ENCODE results near the gene MYBPH.
A peak's percentile ranks its signal among the peaks of the same experiment; 100 is the strongest.

Gene MYBPH, protein sequence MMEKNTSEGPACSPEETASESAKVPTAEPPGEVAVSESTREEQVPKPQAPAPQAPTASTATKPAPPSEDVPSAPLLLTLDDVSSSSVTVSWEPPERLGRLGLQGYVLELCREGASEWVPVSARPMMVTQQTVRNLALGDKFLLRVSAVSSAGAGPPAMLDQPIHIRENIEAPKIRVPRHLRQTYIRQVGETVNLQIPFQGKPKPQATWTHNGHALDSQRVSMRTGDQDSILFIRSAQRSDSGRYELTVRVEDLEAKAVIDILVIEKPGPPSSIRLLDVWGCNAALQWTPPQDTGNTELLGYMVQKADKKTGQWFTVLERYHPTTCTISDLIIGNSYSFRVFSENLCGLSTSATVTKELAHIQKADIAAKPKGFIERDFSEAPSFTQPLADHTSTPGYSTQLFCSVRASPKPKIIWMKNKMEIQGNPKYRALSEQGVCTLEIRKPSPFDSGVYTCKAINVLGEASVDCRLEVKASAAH

DNA sequence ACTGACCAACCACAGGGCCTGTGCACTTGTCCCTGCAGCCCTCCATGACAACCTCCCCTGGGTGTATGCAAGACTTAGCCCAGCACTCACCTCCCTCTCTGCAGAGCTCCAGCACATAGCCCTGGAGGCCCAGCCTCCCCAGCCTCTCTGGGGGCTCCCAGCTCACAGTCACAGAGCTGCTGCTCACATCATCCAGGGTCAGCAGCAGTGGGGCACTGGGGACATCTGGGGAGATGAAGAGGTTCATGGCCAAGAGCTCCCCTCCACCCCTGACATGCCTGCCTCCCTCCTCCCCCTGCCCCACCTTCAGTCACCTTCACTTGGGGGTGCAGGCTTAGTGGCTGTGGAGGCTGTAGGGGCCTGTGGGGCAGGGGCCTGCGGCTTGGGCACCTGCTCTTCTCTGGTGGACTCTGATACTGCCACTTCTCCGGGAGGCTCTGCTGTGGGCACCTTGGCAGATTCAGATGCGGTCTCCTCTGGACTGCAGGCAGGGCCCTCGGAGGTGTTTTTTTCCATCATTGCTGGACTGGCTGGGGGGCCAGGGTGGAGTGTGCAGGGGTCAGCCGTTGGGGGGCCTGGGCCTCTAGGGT lies at the start of gene MYBPH:
Gene MYBPH, minus strand, starts transcription at position 590 of the 590 bp plus-strand sequence. Its CDS starts 71 bp downstream, at position 519.
- no peak for DNase-seq

DNA sequence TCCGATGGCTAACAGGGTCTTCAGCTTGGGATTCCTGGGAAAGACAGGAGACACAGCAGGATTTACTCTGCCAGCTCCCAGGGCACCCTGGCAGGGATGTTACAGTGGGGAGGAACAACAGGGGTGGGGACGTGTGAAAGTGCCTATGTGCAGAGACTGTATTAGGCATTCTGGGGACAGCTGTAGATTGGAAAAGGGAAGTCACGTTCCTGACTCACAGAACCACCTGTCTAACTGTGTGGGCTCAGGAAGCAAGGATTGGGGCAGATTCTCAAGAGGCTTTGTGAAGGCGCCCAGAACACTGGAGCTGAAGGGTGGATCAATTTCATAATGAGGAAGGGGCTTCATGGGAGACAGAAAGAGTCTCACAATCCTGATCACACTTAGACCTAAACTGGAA lies 49.4 kb upstream of the MYBPH start:
- no peak for DNase-seq

GRCh38 chr1:203223012-203223775 lies 47.6 kb upstream of the MYBPH start:
- DNase-seq, result no peak

GRCh38 chr1:203219934-203220333 lies 44.3 kb upstream of the MYBPH start:
- DNase-seq, result no peak

DNA sequence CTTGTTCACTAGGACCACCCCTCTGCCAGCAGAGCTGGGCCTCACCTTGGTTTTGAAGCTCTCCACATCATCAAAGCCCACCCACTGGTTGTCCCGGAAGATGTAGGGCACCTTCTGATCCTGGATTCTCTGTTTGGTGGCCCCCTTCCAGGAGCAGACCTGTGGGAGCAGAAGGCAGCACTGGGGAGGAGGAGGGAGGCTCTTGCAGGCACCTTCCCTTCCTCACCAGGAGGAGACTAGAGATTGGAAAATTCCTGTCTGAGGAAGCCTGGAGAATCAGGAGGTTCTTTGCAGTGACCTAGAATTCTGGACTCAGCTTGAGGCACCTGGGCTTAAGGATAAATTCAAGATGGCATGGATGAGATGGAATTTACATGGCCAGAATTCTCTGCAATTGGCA lies 43.5 kb upstream of the MYBPH start:
- no peak for DNase-seq

GRCh38 chr1:203217668-203218067 lies 42.0 kb upstream of the MYBPH start:
- DNase-seq, result no peak

DNA sequence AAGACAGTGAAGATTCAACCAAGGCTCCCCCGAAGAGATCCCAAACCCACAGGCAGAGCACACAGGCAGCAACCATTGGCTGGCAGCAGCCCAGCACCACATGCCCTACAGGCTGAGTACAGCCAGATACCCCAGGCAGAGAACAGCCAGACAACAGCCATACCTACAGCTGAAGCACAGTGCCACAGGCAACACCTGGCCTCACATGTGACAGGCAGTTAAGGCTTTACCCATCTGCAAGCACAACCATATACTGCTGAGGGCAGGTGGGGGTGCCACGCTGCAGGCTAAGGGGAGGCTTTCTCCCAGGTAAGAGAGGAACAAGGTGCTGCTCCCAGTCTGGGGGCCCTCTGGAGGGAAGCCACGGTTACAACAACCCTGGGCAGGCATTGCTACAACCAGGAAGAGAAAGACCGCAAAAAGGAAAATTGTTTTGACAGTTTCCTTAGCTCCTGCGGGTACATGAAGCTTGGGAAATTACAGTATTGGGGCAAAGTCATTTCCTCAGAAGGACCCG lies 41.6 kb upstream of the MYBPH start:
- DNase-seq, result no peak

GRCh38 chr1:203216274-203217138 lies 40.9 kb upstream of the MYBPH start:
- peak; percentile 88 for DNase-seq

DNA sequence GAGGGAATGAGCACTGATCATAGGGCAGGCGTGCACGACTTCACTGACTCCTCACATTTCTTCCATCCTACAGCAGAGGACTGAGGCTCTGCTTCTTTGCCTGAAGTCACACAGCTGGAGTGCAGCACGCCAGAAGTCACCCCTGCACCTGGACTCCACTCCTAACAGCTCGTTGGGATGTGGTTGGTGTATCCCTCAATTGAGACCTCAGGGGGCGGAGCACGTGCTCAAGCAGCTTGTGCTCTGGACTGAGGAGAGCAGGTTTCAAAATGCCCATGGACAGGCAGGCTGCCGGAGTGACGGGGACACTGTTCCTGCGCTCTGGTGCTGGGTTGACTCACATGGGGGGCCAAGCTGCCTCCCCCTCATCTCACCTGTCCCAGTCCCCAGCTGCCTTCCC lies 39.9 kb upstream of the MYBPH start:
- no peak for DNase-seq

- DNase-seq, result no peak
Measured at GRCh38 chr1:203214871-203215270, 39.2 kb upstream of the MYBPH start.

- DNase-seq, result no peak
Measured at GRCh38 chr1:203213126-203213525, 37.5 kb upstream of the MYBPH start.

GRCh38 chr1:203211812-203212211 lies 36.2 kb upstream of the MYBPH start:
- no peak for DNase-seq

GRCh38 chr1:203210988-203211387 lies 35.4 kb upstream of the MYBPH start:
- DNase-seq, result no peak

- no peak for DNase-seq
Measured at GRCh38 chr1:203210350-203210749, 34.7 kb upstream of the MYBPH start.

DNA sequence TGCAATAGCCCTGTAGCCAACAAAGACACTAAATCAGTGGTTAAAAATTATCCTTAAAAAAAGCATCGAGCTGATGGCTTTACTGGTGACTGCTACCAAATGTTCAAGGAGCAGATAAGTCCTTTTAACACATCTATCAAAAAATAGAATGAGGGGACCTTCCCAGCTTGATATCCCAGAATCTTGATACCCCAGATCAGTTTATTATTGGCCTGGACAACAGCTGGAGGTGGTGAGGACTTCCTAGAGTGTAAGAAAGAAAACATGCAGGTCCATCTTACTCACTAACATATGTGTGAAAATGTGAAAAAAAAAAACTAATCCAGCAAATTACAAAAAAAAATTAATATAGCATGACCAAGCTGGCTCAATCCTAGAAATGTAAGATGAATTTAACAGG lies 32.6 kb upstream of the MYBPH start:
- no peak for DNase-seq

GRCh38 chr1:203207751-203208150 lies 32.1 kb upstream of the MYBPH start:
- no peak for DNase-seq

GRCh38 chr1:203206129-203206687 lies 30.6 kb upstream of the MYBPH start:
- no peak for DNase-seq

DNA sequence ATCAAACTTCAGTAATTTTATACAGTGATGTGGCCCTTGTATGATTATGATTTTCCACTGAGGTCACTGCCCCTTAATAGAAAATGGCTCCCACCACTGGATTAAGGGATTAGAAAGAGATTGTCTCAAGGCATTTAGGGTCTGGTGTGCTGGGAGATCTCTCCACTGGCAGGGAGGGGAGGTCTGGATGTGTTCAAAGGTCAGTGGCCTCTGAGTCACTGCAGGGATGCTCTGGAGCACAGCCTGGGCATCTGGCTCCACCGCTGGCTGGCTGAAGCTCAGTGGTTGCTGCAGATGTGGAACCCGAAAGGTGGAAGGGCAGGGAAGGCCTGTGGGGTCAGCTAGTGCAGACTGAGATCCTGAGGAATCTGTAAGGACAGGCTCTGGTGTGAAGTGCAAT lies 29.1 kb upstream of the MYBPH start:
- no peak for DNase-seq

DNA sequence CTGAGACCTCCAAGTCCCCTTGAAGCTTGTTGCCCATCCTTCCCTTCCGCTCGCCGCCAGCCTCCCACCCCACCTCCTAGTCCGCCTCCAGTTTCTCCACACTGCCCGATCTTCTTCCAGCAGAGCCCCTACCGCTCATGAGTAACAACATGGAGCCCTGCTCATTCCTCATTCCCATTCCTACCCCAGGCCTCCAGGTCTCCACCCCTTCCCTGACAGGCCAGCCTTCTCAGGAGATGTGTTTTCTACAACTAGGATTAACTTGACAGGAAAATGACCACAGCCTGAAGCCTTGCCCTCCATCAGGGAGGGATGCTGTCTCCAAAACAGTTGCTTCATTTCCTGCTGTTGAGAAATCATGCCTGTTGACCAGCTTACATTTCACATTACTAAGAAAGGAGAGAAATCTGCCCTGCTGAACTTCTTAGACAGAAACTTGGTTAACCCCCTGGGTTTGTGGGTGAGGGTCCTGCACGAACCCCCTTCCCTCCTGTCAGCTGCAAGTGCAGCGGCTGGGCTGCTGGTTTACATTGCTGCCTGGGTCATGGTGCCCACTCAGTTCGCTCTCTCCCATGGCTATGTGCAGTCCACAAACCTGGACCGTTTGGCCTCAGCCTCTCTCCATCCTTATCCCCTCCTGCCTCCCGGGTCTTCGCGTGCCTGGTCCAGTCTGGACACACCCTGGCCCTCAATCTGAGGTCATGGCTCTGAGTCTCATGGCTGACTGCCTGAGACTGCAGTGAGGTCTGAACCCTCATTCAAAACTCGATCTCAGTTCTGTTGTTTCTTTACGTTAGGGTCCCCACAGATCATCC lies 27.0 kb upstream of the MYBPH start:
- DNase-seq, result no peak

GRCh38 chr1:203201516-203202205 lies 26.0 kb upstream of the MYBPH start:
- DNase-seq, result no peak

DNA sequence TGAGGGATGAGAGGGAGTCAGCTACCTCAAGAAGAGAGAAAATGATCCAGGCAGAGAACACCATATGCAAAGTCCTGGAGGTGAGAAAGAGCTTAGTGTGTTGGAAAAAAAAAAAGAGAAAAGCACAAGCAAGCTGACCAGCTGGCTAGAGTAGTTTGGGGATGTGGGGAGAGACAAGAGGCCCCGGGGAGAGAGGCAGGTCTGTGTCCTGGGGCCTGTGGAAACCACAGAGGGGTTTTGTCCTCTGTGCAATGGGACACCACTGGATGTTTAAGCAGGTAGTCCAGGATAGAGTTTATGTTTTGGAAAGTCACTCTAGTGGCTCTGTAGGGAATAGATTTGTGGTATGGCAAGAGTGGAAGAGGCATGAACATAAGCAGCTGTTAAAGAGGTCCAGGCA lies 25.3 kb upstream of the MYBPH start:
- no peak for DNase-seq

Data from midbrain (tissue), 1 donor.